ENCODE results near the gene USH1G.

- TF ChIP-seq CTCF (IDR thresholded peaks at IDR 0.05) = no peak
- no peak for TF ChIP-seq POLR2A (IDR thresholded peaks at IDR 0.05)
These were observed 28.0 kb upstream of the USH1G start for GRCh38 chr17:74951065-74951464.

Measured in adrenal gland (tissue), 5 donors.